Nephron (organoid): ENCODE results near the gene LTF.
"Not testable (repeated sequence)": the region's sequence is repeated elsewhere in the genome, so short reads cannot be mapped to it uniquely, and the experiment has no call there.

Source experiments
- H3K27ac Mint-ChIP-seq, 3 experiments: 2 replicates each; pipeline ENCODE4 v1.8.0; 2020; ENCODE audit warnings: mixed read lengths in 3 of 3, mild to moderate bottlenecking in 2 of 3, moderate library complexity in 1 of 3
- H3K27me3 Mint-ChIP-seq: 2 replicates; pipeline ENCODE4 v1.8.0; 2021; ENCODE audit warnings: low read depth, mild to moderate bottlenecking, moderate library complexity, mixed read lengths
- H3K36me3 Mint-ChIP-seq: 2 replicates; pipeline ENCODE4 v1.8.0; 2020; ENCODE audit warnings: low read depth, mixed read lengths
- H3K4me1 Mint-ChIP-seq: 2 replicates; pipeline ENCODE4 v1.8.0; 2020; ENCODE audit warnings: mixed read lengths
- H3K4me3 Mint-ChIP-seq, 3 experiments: 2 replicates each; pipeline ENCODE4 v1.8.0; 2020; ENCODE audit warnings: mild to moderate bottlenecking in 3 of 3, mixed read lengths in 3 of 3, moderate library complexity in 2 of 3
- H3K9me3 Mint-ChIP-seq: 2 replicates; pipeline ENCODE4 v1.8.0; 2020; ENCODE audit warnings: mixed read lengths
- TF ChIP-seq, protein P1 (sequence below), 3 experiments: fragments of 200-600 bp; sonication (generic); IDR thresholded peaks; one replicate each; pipeline ENCODE4 v1.5.0; 2021; ENCODE audit warnings: antibody characterized with exemption in 3 of 3; ENCODE audit not compliant: unreplicated experiment in 3 of 3

LTF gene

DNA sequence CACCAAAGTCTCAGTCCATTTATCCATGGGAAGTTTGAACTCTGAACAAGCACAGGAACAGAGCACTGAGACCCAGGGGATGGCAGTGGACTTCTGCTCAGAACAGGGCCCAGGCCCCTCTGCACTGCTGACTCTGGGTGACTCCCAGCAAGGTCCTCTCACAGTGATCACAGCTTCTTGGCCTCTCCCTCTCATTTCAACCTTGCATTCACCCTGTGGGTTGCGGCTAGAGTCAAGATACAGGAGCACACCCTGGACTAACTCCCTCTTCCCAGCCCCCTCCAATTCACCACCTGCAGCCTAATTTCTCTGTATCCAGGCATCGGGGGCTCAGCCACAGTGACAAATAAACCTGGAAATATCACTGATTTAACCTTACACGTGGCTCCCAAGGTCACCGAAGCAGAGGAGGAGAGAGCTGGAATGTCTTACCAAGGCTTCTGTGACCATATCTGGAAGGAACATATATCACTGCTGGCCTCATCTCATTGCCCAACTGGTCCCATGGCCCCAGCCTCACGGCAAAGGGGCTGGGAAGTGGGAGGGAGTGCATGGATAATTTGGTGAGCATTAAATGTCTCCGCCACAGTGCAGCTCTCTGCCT, 34.3 kb upstream of the LTF start:
- Mint-ChIP-seq H3K27ac (no peak overlapping the region), H3K27me3 (peaks cover 18% of the 10 kb centered on the region), H3K4me3 (no peak overlapping the region), H3K9me3 (peaks cover 6% of the 10 kb centered on the region), H3K4me1 (peaks cover 43% of the 10 kb centered on the region), H3K36me3 (no peaks in the 10 kb centered on the region)
- TF ChIP-seq, protein P1, sequence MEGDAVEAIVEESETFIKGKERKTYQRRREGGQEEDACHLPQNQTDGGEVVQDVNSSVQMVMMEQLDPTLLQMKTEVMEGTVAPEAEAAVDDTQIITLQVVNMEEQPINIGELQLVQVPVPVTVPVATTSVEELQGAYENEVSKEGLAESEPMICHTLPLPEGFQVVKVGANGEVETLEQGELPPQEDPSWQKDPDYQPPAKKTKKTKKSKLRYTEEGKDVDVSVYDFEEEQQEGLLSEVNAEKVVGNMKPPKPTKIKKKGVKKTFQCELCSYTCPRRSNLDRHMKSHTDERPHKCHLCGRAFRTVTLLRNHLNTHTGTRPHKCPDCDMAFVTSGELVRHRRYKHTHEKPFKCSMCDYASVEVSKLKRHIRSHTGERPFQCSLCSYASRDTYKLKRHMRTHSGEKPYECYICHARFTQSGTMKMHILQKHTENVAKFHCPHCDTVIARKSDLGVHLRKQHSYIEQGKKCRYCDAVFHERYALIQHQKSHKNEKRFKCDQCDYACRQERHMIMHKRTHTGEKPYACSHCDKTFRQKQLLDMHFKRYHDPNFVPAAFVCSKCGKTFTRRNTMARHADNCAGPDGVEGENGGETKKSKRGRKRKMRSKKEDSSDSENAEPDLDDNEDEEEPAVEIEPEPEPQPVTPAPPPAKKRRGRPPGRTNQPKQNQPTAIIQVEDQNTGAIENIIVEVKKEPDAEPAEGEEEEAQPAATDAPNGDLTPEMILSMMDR (IDR thresholded peaks at IDR 0.05; ENCODE audit: unreplicated experiment in 3 of 3): no peak

DNA sequence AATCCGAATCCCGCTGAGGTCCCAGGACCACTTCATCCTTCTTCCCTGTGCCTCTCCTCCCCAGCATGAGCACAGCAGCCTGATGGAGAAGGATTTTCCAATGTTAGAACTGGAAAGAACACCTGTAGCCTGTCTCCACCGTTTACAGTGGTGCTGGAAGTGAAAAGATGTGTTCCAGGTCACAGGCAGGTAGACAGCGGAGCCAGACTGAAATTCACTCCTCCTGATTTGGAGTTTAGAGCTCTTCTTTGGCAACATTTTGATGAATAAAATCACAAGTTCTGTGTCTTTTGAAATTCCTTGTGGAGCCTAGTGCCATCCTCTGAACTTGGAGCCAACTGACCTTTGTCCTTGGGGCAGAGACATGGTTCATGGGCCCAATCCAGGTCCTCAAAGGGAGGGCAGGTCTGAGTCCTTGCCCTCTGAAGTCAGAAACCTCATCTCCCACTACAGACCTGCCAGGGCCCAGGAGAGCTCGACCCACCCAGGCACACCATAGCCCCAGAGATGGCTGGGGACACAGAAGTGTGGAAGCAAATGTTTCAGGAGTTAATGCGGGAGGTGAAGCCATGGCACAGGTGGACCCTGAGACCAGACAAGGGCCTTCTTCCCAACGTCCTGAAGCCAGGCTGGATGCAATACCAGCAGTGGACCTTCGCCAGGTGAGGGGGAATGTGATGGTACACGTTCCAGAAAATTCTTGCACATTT, 33.0 kb upstream of the LTF start, which contains the start of gene RTP3:
Gene RTP3, plus strand, starts transcription at position 421 of the 710 bp plus-strand sequence. Its CDS starts 87 bp downstream, at position 508.
- Mint-ChIP-seq H3K36me3 (no peaks in the 10 kb centered on the region), H3K27ac (no peak within 1 kb of the TSS), H3K4me3 (no peak within 1 kb of the TSS), H3K4me1 (peaks cover 30% of the 10 kb centered on the region), H3K9me3 (peaks cover 6% of the 10 kb centered on the region), H3K27me3 (peaks cover 24% of the 10 kb centered on the region)
- TF ChIP-seq, protein P1 (IDR thresholded peaks at IDR 0.05; ENCODE audit: unreplicated experiment in 3 of 3): no peak

DNA sequence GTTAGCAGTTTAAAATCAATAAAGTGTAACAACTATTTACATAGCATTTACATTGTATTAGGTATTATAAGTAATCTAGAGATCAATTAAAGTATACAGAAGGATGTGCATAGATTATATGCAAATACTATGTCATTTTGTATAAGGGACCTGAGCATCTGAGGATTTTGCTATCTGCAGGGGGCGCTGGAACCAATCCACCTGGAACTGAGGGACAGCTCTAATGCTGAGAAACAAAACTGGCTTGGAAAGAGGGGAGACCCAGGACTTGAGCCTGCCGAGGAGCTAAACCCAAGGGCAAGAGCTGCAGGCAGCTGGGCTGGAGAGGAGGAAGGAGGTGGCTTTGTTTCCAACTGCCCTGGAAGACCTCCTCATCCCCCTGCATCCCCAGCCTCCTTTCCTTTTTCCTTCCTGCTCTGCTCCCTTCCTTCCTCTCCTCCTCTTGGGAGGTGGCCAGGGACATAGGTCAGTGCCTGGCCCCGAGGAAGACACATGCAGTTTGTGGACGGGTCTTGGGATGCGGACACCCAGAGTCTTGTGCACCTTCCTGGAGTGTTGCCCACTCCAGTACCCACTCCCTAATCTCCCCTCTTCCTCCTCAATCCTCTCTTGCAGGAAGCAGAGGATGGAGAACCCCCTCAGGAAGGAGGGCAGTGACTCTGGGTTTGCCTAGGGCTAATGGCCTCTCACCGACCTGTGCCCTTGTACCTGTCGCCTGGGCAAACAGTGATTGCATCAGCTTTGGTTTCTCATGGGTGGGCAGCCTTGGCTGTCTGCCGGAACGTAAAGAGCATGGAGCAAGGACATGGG, 32.2 kb upstream of the LTF start:
- TF ChIP-seq, protein P1 (IDR thresholded peaks at IDR 0.05; ENCODE audit: unreplicated experiment in 3 of 3): peak in 2 of 3 experiments; percentile 8 to 40
- Mint-ChIP-seq H3K4me1 (peaks cover 29% of the 10 kb centered on the region), H3K27me3 (peaks cover 28% of the 10 kb centered on the region), H3K9me3 (peaks cover 6% of the 10 kb centered on the region), H3K36me3 (no peaks in the 10 kb centered on the region), H3K27ac (no peak overlapping the region), H3K4me3 (no peak overlapping the region)

GRCh38 chr3:46495901-46496456, 31.3 kb upstream of the LTF start:
- TF ChIP-seq, protein P1 (IDR thresholded peaks at IDR 0.05; ENCODE audit: unreplicated experiment in 3 of 3): no peak
- Mint-ChIP-seq H3K4me3 (no peak overlapping the region), H3K27ac (no peak overlapping the region), H3K36me3 (no peaks in the 10 kb centered on the region), H3K9me3 (peaks cover 6% of the 10 kb centered on the region), H3K27me3 (peaks cover 36% of the 10 kb centered on the region), H3K4me1 (peaks cover 29% of the 10 kb centered on the region)

DNA sequence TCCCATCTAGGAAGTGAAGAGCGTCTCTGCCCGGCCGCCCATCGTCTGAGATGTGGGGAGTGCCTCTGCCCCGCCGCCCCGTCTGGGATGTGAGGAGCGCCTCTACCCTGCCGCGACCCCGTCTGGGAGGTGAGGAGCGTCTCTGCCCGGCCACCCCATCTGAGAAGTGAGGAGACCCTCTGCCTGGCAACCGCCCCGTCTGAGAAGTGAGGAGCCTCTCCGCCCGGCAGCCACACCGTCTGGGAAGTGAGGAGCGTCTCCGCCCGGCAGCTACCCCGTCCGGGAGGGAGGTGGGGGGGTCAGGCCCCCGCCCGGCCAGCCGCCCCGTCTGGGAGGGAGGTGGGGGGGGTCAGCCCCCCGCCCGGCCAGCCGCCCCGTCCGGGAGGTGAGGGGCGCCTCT, 29.8 kb upstream of the LTF start:
- H3K27ac Mint-ChIP-seq, H3K36me3 Mint-ChIP-seq, H3K4me3 Mint-ChIP-seq, H3K9me3 Mint-ChIP-seq: not testable (repeated sequence)
- peaks cover 23% of the 10 kb centered on the region for H3K4me1 Mint-ChIP-seq
- peaks cover 36% of the 10 kb centered on the region for H3K27me3 Mint-ChIP-seq
